ENCODE data around the gene SP140L. TPM values are rescaled to one million over a fixed set of nuclear protein-coding genes. Genes with fewer than 3 reads are reported as not detected.
A peak's percentile ranks its signal among the peaks of the same experiment; 100 is the strongest.

Gene SP140L
- total and polyA plus RNA-seq, 2 experiments from 2014 or later: 0.30 TPM; not detected in 1

GRCh38 chr2:230441227-230441897, 114.4 kb downstream of the SP140L start:
- Histone ChIP-seq H3K9me3 (ENCODE audit: low read depth) (no peaks in the 10 kb centered on the region), H3K4me3 (no peak overlapping the region)
- DNase-seq (ENCODE audit: low read depth in 1 of 2, low spot score in 1 of 2): peak in 1 of 2 donors; percentile 76

GRCh38 chr2:230443541-230443940, 116.5 kb downstream of the SP140L start:
- Histone ChIP-seq H3K4me1 (ENCODE audit: low read depth) (no peaks in the 10 kb centered on the region), H3K36me3 (no peaks in the 10 kb centered on the region), H3K4me3 (no peak overlapping the region), H3K27ac (no peak overlapping the region), H3K9me3 (ENCODE audit: low read depth) (no peaks in the 10 kb centered on the region), H3K27me3 (no peaks in the 10 kb centered on the region)
- TF ChIP-seq CTCF (IDR thresholded peaks at IDR 0.05; ENCODE audit: low read depth, low read length): no peak
- DNase-seq (ENCODE audit: low read depth in 1 of 2, low spot score in 1 of 2): no peak

More at GRCh38 chr2:230441227-230441897, 114.4 kb downstream of the SP140L start:
- no peak overlapping the region for H3K27ac ChIP-seq
- H3K36me3 ChIP-seq: no peaks in the 10 kb centered on the region
- TF ChIP-seq CTCF (IDR thresholded peaks at IDR 0.05; ENCODE audit: low read depth, low read length): no peak
- H3K27me3 ChIP-seq: no peaks in the 10 kb centered on the region
- H3K4me1 ChIP-seq (ENCODE audit: low read depth): no peaks in the 10 kb centered on the region

- H3K4me3 ChIP-seq: no peak overlapping the region
Measured at GRCh38 chr2:230444832-230445231, 117.8 kb downstream of the SP140L start.

GRCh38 chr2:230447036-230447435, 120.0 kb downstream of the SP140L start:
- no peak for TF ChIP-seq CTCF (IDR thresholded peaks at IDR 0.05; ENCODE audit: low read depth, low read length)
- Histone ChIP-seq H3K27ac (no peak overlapping the region), H3K36me3 (no peaks in the 10 kb centered on the region)

More at GRCh38 chr2:230444832-230445231, 117.8 kb downstream of the SP140L start:
- Histone ChIP-seq H3K36me3 (no peaks in the 10 kb centered on the region), H3K27ac (no peak overlapping the region), H3K4me1 (ENCODE audit: low read depth) (no peaks in the 10 kb centered on the region), H3K27me3 (no peaks in the 10 kb centered on the region), H3K9me3 (ENCODE audit: low read depth) (no peaks in the 10 kb centered on the region)
- TF ChIP-seq CTCF (IDR thresholded peaks at IDR 0.05; ENCODE audit: low read depth, low read length): no peak
- DNase-seq (ENCODE audit: low read depth in 1 of 2, low spot score in 1 of 2): no peak

GRCh38 chr2:230447455-230448451, 120.8 kb downstream of the SP140L start:
- Histone ChIP-seq H3K27me3 (no peaks in the 10 kb centered on the region), H3K4me1 (ENCODE audit: low read depth) (no peaks in the 10 kb centered on the region), H3K36me3 (no peaks in the 10 kb centered on the region), H3K9me3 (ENCODE audit: low read depth) (no peaks in the 10 kb centered on the region), H3K27ac (no peak overlapping the region), H3K4me3 (no peak overlapping the region)
- no peak for TF ChIP-seq CTCF (IDR thresholded peaks at IDR 0.05; ENCODE audit: low read depth, low read length)
- no peak for DNase-seq (ENCODE audit: low read depth in 1 of 2, low spot score in 1 of 2)

More at GRCh38 chr2:230447036-230447435, 120.0 kb downstream of the SP140L start:
- no peaks in the 10 kb centered on the region for H3K9me3 ChIP-seq (ENCODE audit: low read depth)
- H3K4me1 ChIP-seq (ENCODE audit: low read depth): no peaks in the 10 kb centered on the region
- no peaks in the 10 kb centered on the region for H3K27me3 ChIP-seq
- DNase-seq (ENCODE audit: low read depth in 1 of 2, low spot score in 1 of 2): no peak
- no peak overlapping the region for H3K4me3 ChIP-seq
